ENCODE results near the gene TSEN34.

DNA sequence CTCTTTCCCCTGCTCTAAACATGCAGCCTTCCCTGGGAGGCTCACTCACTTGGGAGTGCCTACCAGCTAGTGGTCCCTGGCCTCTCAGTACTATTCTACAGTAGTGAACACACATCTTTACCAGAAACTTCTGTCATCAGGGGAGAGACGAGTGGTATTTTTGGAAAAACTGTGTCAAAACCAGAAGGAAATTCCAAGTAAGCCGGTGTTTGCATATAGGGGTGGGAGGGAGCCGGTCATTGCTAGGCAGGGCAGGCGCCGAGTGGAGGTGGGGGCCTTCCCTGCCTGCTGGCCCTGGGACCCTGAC lies 16.5 kb downstream of the TSEN34 start:
- TF ChIP-seq, protein P1, sequence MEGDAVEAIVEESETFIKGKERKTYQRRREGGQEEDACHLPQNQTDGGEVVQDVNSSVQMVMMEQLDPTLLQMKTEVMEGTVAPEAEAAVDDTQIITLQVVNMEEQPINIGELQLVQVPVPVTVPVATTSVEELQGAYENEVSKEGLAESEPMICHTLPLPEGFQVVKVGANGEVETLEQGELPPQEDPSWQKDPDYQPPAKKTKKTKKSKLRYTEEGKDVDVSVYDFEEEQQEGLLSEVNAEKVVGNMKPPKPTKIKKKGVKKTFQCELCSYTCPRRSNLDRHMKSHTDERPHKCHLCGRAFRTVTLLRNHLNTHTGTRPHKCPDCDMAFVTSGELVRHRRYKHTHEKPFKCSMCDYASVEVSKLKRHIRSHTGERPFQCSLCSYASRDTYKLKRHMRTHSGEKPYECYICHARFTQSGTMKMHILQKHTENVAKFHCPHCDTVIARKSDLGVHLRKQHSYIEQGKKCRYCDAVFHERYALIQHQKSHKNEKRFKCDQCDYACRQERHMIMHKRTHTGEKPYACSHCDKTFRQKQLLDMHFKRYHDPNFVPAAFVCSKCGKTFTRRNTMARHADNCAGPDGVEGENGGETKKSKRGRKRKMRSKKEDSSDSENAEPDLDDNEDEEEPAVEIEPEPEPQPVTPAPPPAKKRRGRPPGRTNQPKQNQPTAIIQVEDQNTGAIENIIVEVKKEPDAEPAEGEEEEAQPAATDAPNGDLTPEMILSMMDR (conservative IDR thresholded peaks at IDR 0.05; ENCODE audit: low read length), result no peak
- no peak for TF ChIP-seq EZH2phosphoT487 (IDR thresholded peaks at IDR 0.05; ENCODE audit: borderline replicate concordance)
